Activated T-cell treated with anti-CD3 and anti-CD28 coated beads for 1 hour (primary cell): Measurements from ENCODE around the gene SUFU.

ENCODE experiments used
- DNase-seq: peaks from one replicate; pipeline ENCODE4 v3.0.0-alpha.2; 2020; ENCODE audit warnings: low read depth

Gene SUFU

GRCh38 chr10:102619281-102619981 lies 115.7 kb downstream of the SUFU start:
- DNase-seq, result no peak

DNA sequence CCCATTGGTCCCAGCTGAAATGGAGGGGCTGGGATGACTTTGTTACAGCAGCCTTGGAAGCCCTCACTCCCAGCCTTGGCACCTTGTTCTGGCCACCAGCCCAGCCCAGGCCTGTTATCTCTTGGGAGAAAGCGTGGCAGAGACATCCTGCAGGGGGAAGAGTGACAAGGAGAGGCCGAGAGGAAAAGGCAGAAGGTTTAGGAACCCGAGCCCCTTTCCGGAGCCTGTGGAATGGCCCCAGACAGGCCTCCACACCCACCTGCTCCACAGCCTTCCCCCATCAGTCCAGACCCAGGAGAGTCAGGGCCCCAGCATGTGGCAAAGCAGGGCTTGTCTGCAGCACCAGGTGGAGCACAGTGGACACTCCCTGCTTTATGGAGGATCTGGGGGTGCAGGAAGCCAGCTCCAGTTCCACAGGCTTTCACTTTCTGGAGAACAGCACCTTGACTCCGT lies 116.4 kb downstream of the SUFU start:
- DNase-seq, result no peak

DNA sequence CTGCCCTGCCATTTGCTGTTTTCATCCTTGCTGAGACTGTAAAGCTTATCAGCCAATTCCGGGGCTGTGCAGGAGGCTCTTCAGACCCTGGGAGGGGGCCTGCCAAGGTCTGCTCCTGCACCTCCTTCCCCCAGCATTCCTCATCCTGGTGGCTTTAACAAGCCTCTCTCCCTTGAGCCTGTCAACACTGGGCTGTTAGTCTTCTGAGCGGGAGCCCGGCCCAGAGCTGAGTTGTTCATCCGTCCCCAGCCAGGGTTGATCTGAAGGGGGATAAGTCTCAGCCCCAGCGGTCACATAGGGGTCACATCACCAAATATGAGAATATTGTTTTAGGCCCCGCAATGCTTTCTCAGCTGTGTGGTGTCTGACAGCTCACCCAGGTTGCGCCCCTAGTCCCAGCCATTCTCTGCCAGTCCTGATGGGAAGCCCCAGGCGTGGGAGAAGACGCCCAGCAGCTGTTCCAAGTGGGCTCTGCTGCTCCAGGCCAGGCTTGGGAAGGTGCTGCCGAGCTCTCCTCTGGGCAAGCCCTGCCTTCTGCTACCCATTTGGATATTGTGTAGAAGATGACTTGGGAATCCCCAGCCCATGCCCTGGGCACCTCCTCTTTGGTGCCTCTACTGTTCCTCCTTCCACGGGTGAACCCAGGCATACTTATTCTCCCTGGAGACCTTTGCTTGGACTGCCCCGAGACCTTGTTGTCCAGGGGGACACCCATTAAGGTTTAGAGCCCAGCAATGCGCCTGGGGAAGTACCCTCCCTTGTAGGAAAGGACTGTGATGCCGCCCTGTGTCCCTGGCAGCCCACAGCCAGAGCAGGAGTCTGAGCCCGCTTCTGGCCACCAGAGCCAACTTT lies 117.0 kb downstream of the SUFU start:
- DNase-seq, result no peak

DNA sequence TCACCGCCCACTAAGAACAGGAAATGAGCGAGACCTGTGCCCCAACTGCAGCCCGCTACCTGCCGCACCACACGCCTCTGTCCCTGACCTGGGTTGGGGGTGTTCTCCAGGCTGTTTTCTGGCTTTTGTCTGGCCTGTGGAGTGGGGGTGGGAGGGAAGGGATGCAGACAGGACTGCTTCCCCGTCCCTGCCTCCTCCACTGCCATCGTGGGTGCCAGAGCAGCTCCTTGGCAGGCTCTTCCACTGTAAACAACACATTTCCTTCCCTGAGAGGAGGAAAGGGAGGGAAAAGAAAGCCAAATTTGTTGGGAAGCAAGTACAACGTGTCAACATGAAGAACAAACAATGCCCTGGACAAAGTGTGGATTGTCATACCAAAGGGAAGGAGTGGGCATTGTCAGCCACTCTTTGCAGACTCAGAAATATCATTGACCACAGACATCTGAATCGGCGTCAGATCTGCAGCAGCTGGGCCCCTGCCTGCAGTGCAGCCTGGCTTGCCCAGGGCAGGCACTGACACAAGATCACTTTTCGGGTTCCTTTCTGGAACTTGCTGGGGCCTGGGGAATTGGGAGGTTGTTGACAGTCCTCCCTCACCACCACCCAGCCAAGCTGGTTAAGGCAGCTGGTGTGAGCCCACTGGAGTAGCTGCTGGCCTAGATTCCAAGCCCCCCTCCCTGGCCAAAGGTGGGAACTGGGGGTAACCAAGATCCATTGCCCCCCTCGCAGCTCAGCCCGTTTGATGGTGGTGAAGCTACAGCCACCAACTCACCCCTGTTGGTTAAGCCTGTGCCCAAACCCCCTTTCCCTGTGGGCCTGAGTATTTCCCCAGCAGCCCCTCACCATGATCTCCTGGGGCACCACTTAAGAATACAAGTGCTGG lies 117.9 kb downstream of the SUFU start:
- no peak for DNase-seq

DNA sequence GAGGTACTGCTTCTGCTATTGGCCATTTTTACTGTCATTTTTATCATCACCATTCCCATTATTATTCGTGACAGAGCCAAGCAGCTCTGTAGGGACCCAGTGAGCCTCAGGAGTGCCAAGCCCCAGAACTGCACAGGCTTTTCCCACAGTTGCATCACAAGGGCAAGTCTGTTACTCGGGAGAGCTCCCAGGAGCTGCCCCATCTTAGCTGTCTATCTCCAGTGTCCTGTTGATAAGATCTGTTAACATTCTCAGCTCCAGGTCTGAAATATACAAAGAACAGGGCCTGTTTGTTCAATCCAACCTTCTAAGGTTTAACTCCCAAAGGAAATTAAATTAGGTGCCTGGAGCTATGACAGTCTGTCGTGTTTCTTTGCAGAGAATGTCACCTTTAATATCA lies 120.3 kb downstream of the SUFU start:
- no peak for DNase-seq

DNA sequence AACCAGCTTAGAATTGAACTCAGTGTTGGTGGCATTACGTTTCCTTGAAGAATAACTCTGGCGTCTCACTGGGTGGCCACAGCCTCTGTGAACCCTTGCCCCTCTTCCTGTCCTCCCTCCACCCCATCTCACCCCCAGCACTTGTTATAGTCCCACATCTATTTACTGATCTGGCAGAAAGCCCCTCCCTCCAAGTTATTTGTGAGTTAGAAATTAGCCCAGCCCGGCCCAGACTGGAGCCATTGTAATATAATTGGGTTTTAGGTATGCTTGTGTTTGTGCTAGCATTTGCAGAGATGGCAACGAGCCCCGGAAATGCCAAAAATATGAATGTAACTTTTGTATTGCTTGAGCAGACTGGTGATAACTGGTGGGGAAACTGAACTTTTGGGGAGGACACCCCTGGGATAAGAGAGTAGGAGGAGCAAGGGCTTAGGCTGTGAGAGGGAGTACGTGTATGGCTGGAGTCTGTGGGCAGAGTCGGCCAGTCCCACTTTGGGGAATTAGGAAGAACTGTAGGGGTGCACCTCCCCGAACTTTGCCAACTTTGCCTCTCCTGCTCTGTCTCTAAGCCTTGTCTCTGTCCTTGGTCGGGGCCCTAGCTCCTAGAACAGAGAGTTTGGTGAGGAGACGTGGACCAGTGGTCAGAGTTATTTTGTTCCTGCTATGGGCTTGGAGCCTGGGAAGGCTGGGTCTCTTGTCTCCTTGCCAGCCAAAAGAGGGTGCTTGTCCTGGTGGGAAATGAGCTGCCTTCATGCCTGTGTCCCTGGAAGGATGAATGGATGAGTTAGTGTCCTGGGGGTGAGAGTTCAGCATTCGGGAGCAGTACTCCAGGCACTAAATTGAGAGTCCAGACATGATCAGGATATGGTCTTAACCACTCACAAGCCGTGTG lies 121.2 kb downstream of the SUFU start:
- no peak for DNase-seq

DNA sequence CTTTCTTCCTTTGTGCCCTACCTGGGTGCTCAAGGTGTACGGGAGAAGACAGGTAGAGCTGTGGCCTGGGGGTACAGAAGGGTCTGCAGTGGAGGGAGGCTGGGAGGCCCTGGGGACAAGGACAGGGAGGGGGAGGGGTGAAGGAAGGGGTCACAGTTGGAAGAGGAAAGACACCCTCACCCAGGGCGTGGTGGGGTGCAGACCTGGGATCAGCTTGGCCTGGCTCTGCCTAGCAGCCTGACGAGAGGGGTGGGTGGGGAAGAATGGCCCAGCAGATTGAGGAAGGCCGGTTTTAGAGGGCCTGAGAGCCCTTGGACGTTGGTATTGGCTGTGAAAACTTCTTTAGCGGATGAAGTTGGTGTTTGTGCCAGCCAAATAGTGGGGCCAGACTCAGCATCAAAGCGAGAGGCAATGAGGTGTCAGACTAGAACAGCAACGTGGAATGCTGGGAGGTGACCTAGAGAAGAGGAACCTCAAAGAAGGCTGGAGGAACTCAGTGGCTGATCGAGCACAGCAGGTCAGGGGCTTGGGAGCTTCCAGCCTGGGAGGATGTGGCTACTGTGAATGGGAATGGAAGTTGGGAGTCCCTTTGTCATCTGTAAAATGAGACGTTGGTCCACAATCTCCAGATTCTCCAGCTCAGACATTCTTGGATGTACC lies 122.4 kb downstream of the SUFU start:
- no peak for DNase-seq

DNA sequence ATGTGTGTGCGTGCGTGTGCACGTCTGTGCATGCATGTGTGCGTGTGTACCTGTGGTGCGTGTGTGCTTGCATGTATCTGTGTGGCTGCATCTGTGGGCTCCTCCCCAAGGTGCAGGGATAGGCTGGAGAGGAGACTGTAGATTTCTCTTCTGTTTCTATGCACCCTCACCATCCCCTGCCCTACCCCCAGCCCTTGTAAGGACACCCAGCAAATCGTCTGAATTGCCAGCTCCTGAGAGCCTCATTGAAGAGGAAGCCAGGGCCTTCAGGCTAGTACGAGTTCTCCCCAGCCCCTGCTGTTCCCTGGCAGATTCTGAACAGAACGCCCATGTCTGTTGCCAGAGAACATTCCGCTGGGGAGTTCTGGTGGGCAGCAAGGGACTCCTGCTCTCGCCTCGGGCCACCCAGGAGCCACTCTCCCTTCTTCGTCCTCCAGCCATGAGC lies 123.5 kb downstream of the SUFU start:
- no peak for DNase-seq

GRCh38 chr10:102627736-102628293 lies 124.0 kb downstream of the SUFU start:
- no peak for DNase-seq

DNA sequence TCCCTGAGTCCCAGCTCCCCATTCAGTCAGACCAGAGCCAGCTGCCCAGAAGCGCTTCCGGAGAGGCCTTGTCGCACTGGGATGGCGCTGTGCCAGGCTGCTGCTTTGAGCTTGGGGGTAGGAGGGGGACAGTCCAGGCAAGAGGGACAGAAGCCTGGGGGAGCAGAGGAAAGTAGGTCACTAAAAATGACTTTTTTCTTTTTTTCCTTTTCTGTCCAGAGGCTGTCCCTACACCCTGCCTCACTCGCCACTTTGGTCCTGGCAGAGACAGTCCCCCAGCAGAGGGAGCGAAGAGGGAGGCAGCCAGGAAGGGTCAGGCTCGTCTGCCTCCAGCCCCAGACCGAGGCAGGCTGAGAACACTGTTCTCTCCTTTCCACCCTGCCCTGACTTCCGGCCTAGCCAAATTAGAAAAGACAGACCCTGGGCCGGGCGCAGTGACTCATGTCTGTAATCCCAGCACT lies 124.7 kb downstream of the SUFU start:
- DNase-seq, result no peak

DNA sequence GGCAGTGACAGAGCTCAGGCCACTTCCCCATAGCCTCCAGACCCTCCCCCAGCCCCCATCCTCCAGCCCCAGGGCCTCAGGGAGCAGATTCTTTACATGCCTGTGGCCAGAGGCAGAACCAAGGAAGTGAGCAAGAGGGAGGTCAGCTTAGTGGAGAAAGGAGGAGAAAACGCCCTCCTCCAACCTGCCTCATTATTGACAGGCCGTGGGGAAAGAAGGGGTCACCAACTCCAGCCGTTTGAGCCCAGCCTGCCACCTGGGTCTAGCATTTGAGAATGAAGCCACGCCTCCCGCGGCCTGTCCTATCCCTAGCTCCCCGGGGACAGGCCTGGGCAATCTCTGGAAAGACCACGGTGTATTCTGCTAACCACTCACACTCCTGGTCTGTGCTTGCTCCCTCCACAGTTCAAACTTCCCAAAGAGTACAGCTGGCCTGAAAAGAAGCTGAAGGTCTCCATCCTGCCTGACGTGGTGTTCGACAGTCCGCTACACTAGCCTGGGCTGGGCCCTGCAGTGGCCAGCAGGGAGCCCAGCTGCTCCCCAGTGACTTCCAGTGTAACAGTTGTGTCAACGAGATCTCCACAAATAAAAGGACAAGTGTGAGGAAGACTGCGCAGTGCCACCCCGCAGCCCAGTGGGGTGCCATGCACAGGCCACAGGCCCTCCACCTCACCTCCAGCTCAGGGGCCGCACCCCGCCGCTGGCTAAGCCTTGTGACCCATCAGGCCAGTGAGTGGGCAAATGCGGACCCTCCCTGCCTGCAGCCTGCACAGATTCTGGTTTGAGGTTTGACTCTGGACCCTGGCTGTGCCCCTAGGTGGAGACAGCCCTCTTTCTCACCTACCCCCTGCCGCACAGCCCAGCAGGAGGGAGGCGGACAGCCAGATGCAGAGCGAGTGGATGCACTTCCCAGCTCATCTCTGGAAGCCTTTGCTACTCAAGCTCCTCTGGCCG lies 126.2 kb downstream of the SUFU start:
- no peak for DNase-seq

- DNase-seq, result no peak
These were observed 126.9 kb downstream of the SUFU start for GRCh38 chr10:102630663-102631062.

- DNase-seq, result no peak
These were observed 128.0 kb downstream of the SUFU start for GRCh38 chr10:102631525-102632393.

GRCh38 chr10:102632394-102633111 lies 128.8 kb downstream of the SUFU start:
- no peak for DNase-seq

DNA sequence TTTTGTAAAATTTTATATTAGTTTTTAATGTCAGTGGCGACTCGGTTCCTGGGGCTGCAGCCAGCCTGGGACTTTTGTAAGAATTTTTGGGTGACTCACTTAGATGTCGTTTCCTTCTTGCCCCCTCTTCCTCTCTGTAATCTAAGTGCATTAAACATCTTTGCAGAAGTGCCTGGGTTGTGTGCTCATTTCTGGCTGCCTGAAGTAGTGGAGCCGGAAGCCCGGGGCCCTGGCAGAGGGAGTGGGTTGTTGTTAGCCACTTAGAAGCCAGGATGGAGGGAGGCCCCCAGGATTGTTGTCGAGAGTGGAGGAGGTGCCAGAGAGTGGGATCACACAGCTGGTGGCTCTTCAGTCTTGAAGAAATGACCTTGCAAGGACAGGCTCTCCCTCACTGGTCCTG lies 129.5 kb downstream of the SUFU start:
- no peak for DNase-seq

GRCh38 chr10:102633848-102634247 lies 130.1 kb downstream of the SUFU start:
- DNase-seq, result no peak

DNA sequence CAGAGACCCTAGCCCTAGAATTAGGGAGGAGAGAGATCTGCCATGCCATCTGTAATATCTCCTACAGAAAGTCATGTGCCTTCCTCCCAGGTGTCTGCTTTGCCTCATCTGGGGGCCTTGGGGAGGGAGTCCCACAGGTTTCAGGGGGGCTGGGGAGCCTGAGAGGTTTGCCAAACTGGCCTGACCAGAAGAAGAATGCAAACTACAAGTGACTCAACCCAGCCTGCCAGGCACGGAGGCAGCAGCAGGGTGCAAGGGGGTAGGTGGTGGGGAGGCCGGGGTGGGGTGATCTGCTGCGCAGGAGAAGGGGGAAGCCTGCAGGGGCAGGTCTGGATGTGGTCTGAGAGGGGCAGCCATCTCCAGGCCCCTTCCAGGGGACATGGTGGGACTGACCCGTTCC lies 130.9 kb downstream of the SUFU start:
- DNase-seq, result no peak
